IMR-90 (cell line): ENCODE results near the gene SSTR1. TPM values are rescaled to one million over a fixed set of nuclear protein-coding genes. Genes with fewer than 3 reads are reported as not detected.

Source experiments
- ATAC-seq: fragments of 200-7000 bp; cut with Tn5 transposase; 2 replicates; pipeline ENCODE4 v1.9.1; 2020; ENCODE audit warnings: low read depth, mild to moderate bottlenecking, moderate library complexity
- BruUV-seq: library from RNA; stranded (reverse); fragments of 400-500 nt; replicated peaks from 2 replicates; lab custom pipeline; 2021; lab: Mats Ljungman, UMichigan
- CTCF ChIA-PET: fragments of 300-600 bp; formaldehyde crosslinking; extraction: SDS; loops from one replicate; lab custom pipeline; 2021; ENCODE audit warnings: antibody characterized with exemption; lab: Yijun Ruan, JAX
- POLR2A ChIA-PET: fragments of 300-600 bp; sonication (Branson Sonifier 250); formaldehyde crosslinking; loops from one replicate; lab custom pipeline; 2022; ENCODE audit warnings: antibody characterized with exemption; ENCODE audit not compliant: unreplicated experiment; lab: Charles Lee
- DNase-seq: peaks from one replicate; pipeline ENCODE4 v3.0.0; 2013
- H2AFZ ChIP-seq: replicated peaks from 2 replicates; pipeline ENCODE3; 2013; ENCODE audit warnings: low read length, mild to moderate bottlenecking; ENCODE audit not compliant: poor library complexity
- H2AK5ac ChIP-seq: 2 replicates; pipeline ENCODE4 v1.6.1; 2013; ENCODE audit warnings: low read depth, low read length, inconsistent platforms
- H2AK9ac ChIP-seq: replicated peaks from 2 replicates; pipeline ENCODE3; 2013; ENCODE audit warnings: mild to moderate bottlenecking, low read depth, low read length, moderate library complexity; ENCODE audit not compliant: poor library complexity
- H2BK120ac ChIP-seq: 2 replicates; pipeline ENCODE4 v1.6.1; 2013; ENCODE audit warnings: low read depth, low read length, inconsistent platforms
- H2BK15ac ChIP-seq: 3 replicates; pipeline ENCODE4 v1.6.1; 2013; ENCODE audit warnings: low read depth, low read length, inconsistent platforms
- H2BK20ac ChIP-seq: 2 replicates; pipeline ENCODE4 v1.6.1; 2013; ENCODE audit warnings: low read depth, mild to moderate bottlenecking, inconsistent platforms, low read length, moderate library complexity
- H2BK5ac ChIP-seq: 2 replicates; pipeline ENCODE4 v1.6.1; 2013; ENCODE audit warnings: mild to moderate bottlenecking, low read depth, low read length, inconsistent platforms; ENCODE audit not compliant: poor library complexity, severe bottlenecking
- H3K14ac ChIP-seq: replicated peaks from 2 replicates; pipeline ENCODE4 v1.6.1; 2013; ENCODE audit warnings: low read depth, low read length, inconsistent platforms
- H3K18ac ChIP-seq: 2 replicates; pipeline ENCODE4 v1.6.1; 2013; ENCODE audit warnings: low read depth, low read length, control low read depth
- H3K23ac ChIP-seq: 2 replicates; pipeline ENCODE4 v1.6.1; 2013; ENCODE audit warnings: low read depth, low read length, inconsistent platforms
- H3K27ac ChIP-seq: 2 replicates; pipeline ENCODE4 v1.5.1; 2013; ENCODE audit warnings: mild to moderate bottlenecking, control low read depth, low read length; ENCODE audit not compliant: insufficient read depth
- H3K27me3 ChIP-seq: 2 replicates; pipeline ENCODE4 v1.6.1; 2013; ENCODE audit warnings: low read length; ENCODE audit not compliant: control insufficient read depth, insufficient read depth
- H3K36me3 ChIP-seq: 2 replicates; pipeline ENCODE4 v1.6.1; 2013; ENCODE audit warnings: low read length, mixed read lengths; ENCODE audit not compliant: control insufficient read depth, insufficient read depth
- H3K4ac ChIP-seq: 2 replicates; pipeline ENCODE4 v1.6.1; 2013; ENCODE audit warnings: low read depth, low read length, inconsistent platforms
- H3K4me1 ChIP-seq: 2 replicates; pipeline ENCODE4 v1.6.1; 2013; ENCODE audit warnings: low read length, mixed read lengths; ENCODE audit not compliant: control insufficient read depth, insufficient read depth
- H3K4me2 ChIP-seq: 2 replicates; pipeline ENCODE4 v1.6.1; 2013; ENCODE audit warnings: low read depth, mild to moderate bottlenecking, control low read depth, low read length, moderate library complexity
- H3K4me3 ChIP-seq: 2 replicates; pipeline ENCODE4 v1.5.1; 2013; ENCODE audit warnings: low read depth, mild to moderate bottlenecking, control low read depth, low read length, moderate library complexity; ENCODE audit not compliant: insufficient read depth
- H3K56ac ChIP-seq: 2 replicates; pipeline ENCODE4 v1.6.1; 2013; ENCODE audit warnings: low read length, inconsistent platforms; ENCODE audit not compliant: insufficient read depth; ENCODE audit errors: extremely low read depth
- H3K79me1 ChIP-seq, 2 experiments: 2 replicates each; pipeline ENCODE4 v1.6.1; 2013; ENCODE audit warnings: low read length in 2 of 2, inconsistent platforms in 1 of 2, low read depth in 1 of 2
- H3K9ac ChIP-seq: 2 replicates; pipeline ENCODE4 v1.6.1; 2013; ENCODE audit warnings: low read depth, low read length, control low read depth
- H3K9me1 ChIP-seq: 2 replicates; pipeline ENCODE4 v1.6.1; 2013; ENCODE audit warnings: low read length, inconsistent platforms; ENCODE audit not compliant: insufficient read depth
- H3K9me3 ChIP-seq: 2 replicates; pipeline ENCODE4 v1.6.1; 2013; ENCODE audit warnings: low read length; ENCODE audit not compliant: control insufficient read depth, insufficient read depth
- H4K20me1 ChIP-seq: 2 replicates; pipeline ENCODE4 v1.6.1; 2013; ENCODE audit warnings: low read length, inconsistent platforms; ENCODE audit not compliant: insufficient read depth
- H4K5ac ChIP-seq: 2 replicates; pipeline ENCODE4 v1.6.1; 2013; ENCODE audit warnings: mild to moderate bottlenecking, low read depth, low read length, control low read depth
- H4K8ac ChIP-seq, 2 experiments: 2 replicates each; pipeline ENCODE4 v1.6.1; 2013; ENCODE audit warnings: low read depth in 2 of 2, low read length in 2 of 2, control low read depth in 1 of 2, inconsistent platforms in 1 of 2
- H4K91ac ChIP-seq: 2 replicates; pipeline ENCODE4 v1.6.1; 2013; ENCODE audit warnings: low read depth, low read length, inconsistent platforms; ENCODE audit not compliant: insufficient read depth
- RCOR1 ChIP-seq: IDR thresholded peaks from 2 replicates; pipeline ENCODE4 v1.6.1; 2012; ENCODE audit warnings: mild to moderate bottlenecking, low read length, improper control_type of control experiment; ENCODE audit not compliant: insufficient replicate concordance
- USF2 ChIP-seq: fragments of 150-350 bp; IDR thresholded peaks from 2 replicates; pipeline ENCODE4 v1.6.1; 2017; ENCODE audit warnings: mild to moderate bottlenecking, antibody characterized with exemption, low read length, low read depth
- dilution Hi-C: fragments of 300-500 bp; cut with HindIII; formaldehyde crosslinking; loops from one replicate; pipeline ENCODE4 v1.14.3; 2018; ENCODE audit warnings: low sequenced_read_pairs; ENCODE audit not compliant: unreplicated experiment
- in situ Hi-C: fragments of 300-500 bp; cut with MboI; formaldehyde crosslinking; loops from 3 replicates; pipeline ENCODE4 v1.14.3; 2019; ENCODE audit warnings: low sequenced_read_pairs, inconsistent platforms, mixed read lengths
- intact Hi-C: fragments of 100-400 bp; cut with micrococcal nuclease; formaldehyde crosslinking; loops from 2 replicates; pipeline ENCODE4 v1.10.0; 2022
- polyA plus RNA-seq, 3 experiments: library from polyadenylated mRNA; depleted of rRNA; stranded (reverse); fragments of >200 nt; gene quantifications; 2 replicates each; pipeline ENCODE4 v1.2.3, GENCODE V29; 2012; ENCODE audit warnings: low replicate concordance in 1 of 3
- total RNA-seq: library from RNA; depleted of rRNA; stranded (reverse); fragments of >200 nt; gene quantifications from 2 replicates; pipeline ENCODE4 v1.2.3, GENCODE V29; 2012

SSTR1 gene
- total and polyA plus RNA-seq, 2 of the 4 experiments (the other 2 are of a cell fraction): 1.1 to 5.5 TPM

DNA sequence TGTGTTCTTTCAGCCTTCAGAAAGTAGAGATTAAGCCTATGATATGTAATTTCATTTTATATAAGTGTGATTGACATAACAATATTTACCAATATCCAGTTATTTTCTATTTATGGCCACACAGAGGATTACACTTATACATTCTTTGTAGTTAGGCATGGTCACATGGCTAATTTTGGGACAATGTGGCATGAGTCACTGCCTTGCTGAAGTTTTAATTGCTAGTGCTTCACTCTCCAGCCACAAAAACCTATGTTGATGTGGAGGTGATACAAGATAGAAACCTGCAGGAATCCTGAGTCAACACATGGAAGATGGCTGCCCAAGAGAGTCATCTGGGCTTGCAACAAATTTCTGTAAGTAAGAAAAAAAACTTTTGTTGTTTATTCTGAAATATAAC, 31.2 kb downstream of the SSTR1 start:
- H3K9me1 ChIP-seq: no peaks in the 10 kb centered on the region; the same call in 1 of the 2 replicates
- TF ChIP-seq USF2: 0 out of 2 replicates have a peak, but pooled peaks have one; percentile 25
- no peak for TF ChIP-seq RCOR1
- H3K4me1 ChIP-seq: peaks cover 6% of the 10 kb centered on the region
- no peak overlapping the region; the same call in 1 of the 2 replicates for H3K18ac ChIP-seq
- H3K4me3 ChIP-seq: no peak overlapping the region
- H2BK120ac ChIP-seq: peak overlapping the region; percentile 48
- H2BK5ac ChIP-seq: peak overlapping the region; percentile 72
- no peak overlapping the region for H3K9ac ChIP-seq
- dilution Hi-C loops: no loop called here
- no peak overlapping the region for H4K5ac ChIP-seq
- ChIA-PET CTCF (interaction anchor here (1.5 kb wide), 1 partner anchor 17 kb away, joined by 5 read pairs; no protein-coding TSS in a partner anchor), POLR2A (no interaction called here)
- intact Hi-C loops: no loop called here
- H3K4me2 ChIP-seq: no peak overlapping the region
- ATAC-seq: no peak; the same call in 1 of the 2 replicates
- H2BK15ac ChIP-seq: no peak overlapping the region
- H3K9me3 ChIP-seq: no peaks in the 10 kb centered on the region
- H2AK5ac ChIP-seq: no peak overlapping the region
- no peak overlapping the region for H2AK9ac ChIP-seq
- no peaks in the 10 kb centered on the region for H4K20me1 ChIP-seq
- no peak overlapping the region for H3K23ac ChIP-seq
- no peak overlapping the region for H3K27ac ChIP-seq
- no TSS peak for BruUV-seq
- no peaks in the 10 kb centered on the region for H3K27me3 ChIP-seq
- no peak overlapping the region for H3K56ac ChIP-seq
- no peak overlapping the region for H3K14ac ChIP-seq
- H4K8ac ChIP-seq: no peak overlapping the region; a peak in 1 of 4 replicates
- H4K91ac ChIP-seq: no peak overlapping the region
- H3K79me1 ChIP-seq: no peaks in the 10 kb centered on the region
- H3K4ac ChIP-seq: no peak overlapping the region
- peak overlapping the region; percentile 22; the same call in 1 of the 2 replicates for H2BK20ac ChIP-seq
- DNase-seq: no peak
- no peaks in the 10 kb centered on the region for H3K36me3 ChIP-seq
- H2AFZ ChIP-seq: no peak overlapping the region
- in situ Hi-C loops: no loop called here
